Mammary epithelial cell (primary cell): Measurements from ENCODE around the gene CITED4.

Source experiments
- CTCF ChIP-seq, 2 donors: IDR thresholded peaks in 1 of 2; conservative IDR thresholded peaks in 1 of 2; 2 replicates each; pipeline ENCODE4 v1.5.1; 2011 to 2012; ENCODE audit warnings: inconsistent platforms in 2 of 2, low read length in 2 of 2, mild to moderate bottlenecking in 2 of 2, control low read depth in 1 of 2, low read depth in 1 of 2; ENCODE audit not compliant: insufficient read depth in 1 of 2; ENCODE audit errors: extremely low read depth in 1 of 2
- EZH2 ChIP-seq: IDR thresholded peaks from 2 replicates; pipeline ENCODE4 v1.6.1; 2012; ENCODE audit warnings: low read length, inconsistent platforms, borderline replicate concordance

GRCh38 chr1:40905061-40905460 is 42.9 kb upstream of the CITED4 start:
- TF ChIP-seq CTCF (conservative IDR thresholded peaks at IDR 0.05 in 1 of 2, IDR thresholded peaks at IDR 0.05 in 1 of 2; ENCODE audit: extremely low read depth in 1 of 2, insufficient read depth in 1 of 2, low read depth in 1 of 2, low read length in 2 of 2) (no peak), EZH2 (no peak)
